ENCODE data around the gene PRKAR2B. TPM values are rescaled to one million over a fixed set of nuclear protein-coding genes. Genes with fewer than 3 reads are reported as not detected.

PRKAR2B gene
- total and polyA plus RNA-seq, 2 experiments from 2014 or later, result 42.3 to 70.4 TPM

DNA sequence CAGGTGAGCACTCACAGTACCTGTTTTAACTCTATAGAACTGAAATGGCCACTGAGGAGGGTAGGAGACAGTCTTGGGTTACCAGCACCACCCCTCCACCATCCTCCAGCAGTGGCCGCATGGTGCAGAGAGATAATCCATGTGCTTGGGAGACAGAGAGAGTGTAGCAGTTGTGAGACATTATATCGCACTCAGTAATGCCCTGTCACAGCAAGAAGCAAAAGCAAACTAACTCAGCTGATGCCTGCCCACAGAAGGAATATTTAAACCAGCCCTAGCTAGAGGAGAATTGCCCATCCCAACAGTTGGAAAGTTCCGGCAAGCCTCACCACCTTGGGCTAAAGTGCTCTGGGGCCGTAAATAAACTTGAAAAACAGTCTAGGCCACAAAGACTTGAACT, 65.5 kb downstream of the PRKAR2B start:
- DNase-seq (ENCODE audit: low read depth in 1 of 2, low spot score in 1 of 2), result no peak
- H3K27ac ChIP-seq, result no peak overlapping the region

DNA sequence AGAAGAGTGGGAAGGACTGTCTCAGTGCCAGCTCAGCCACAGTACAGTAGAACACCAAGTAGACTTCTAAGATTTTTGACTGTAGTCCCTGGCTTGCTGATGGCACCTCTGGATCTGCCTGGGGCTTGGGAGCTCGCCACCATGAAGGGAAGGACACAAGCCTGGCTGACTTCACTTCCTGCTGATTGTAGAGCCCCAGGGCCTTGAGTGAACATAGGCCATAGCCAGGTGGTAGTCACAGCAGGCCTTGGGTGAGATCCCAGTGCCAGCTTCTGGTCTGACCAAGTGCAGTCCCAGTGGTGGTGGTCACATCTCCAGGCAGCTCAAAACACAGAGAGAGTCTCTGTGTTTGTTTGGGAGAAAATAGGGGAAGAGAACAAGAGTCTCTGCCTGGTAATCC, 66.7 kb downstream of the PRKAR2B start:
- DNase-seq (ENCODE audit: low read depth in 1 of 2, low spot score in 1 of 2), result no peak
- Histone ChIP-seq H3K36me3 (no peaks in the 10 kb centered on the region), H3K27me3 (no peaks in the 10 kb centered on the region), H3K27ac (no peak overlapping the region), H3K4me1 (ENCODE audit: low read depth) (peaks cover under 1% of the 10 kb centered on the region), H3K9me3 (ENCODE audit: low read depth) (no peaks in the 10 kb centered on the region), H3K4me3 (no peak overlapping the region)
- TF ChIP-seq, protein P1, sequence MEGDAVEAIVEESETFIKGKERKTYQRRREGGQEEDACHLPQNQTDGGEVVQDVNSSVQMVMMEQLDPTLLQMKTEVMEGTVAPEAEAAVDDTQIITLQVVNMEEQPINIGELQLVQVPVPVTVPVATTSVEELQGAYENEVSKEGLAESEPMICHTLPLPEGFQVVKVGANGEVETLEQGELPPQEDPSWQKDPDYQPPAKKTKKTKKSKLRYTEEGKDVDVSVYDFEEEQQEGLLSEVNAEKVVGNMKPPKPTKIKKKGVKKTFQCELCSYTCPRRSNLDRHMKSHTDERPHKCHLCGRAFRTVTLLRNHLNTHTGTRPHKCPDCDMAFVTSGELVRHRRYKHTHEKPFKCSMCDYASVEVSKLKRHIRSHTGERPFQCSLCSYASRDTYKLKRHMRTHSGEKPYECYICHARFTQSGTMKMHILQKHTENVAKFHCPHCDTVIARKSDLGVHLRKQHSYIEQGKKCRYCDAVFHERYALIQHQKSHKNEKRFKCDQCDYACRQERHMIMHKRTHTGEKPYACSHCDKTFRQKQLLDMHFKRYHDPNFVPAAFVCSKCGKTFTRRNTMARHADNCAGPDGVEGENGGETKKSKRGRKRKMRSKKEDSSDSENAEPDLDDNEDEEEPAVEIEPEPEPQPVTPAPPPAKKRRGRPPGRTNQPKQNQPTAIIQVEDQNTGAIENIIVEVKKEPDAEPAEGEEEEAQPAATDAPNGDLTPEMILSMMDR (IDR thresholded peaks at IDR 0.05; ENCODE audit: low read depth, low read length), result no peak

More for the DNA sequence above, 65.5 kb downstream of the PRKAR2B start:
- peaks cover 12% of the 10 kb centered on the region for H3K4me1 ChIP-seq (ENCODE audit: low read depth)
- H3K27me3 ChIP-seq, result no peaks in the 10 kb centered on the region
- no peak overlapping the region for H3K4me3 ChIP-seq
- no peaks in the 10 kb centered on the region for H3K36me3 ChIP-seq
- TF ChIP-seq, protein P1 (IDR thresholded peaks at IDR 0.05; ENCODE audit: low read depth, low read length), result no peak
- no peaks in the 10 kb centered on the region for H3K9me3 ChIP-seq (ENCODE audit: low read depth)

DNA sequence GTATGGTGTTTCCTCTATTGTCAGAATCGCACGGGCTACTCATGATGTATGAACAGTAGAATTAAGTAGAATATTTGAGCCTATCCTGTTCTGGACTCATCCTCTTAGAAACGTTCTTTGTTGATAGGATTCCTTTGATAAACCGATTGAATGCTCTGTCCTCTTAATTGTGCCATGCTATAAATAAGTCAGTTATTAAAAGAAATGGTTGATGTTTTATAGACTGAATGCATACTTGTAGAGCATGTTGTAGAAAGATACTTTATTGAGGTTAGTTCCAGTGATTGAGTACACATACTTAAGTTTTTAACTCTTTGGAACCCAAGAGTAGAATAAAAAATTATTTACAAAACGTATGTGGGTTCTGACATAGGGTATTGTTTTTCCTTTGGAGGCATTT, 69.4 kb downstream of the PRKAR2B start:
- TF ChIP-seq, protein P1 (IDR thresholded peaks at IDR 0.05; ENCODE audit: low read depth, low read length), result no peak
- Histone ChIP-seq H3K4me3 (no peak overlapping the region), H3K9me3 (ENCODE audit: low read depth) (no peaks in the 10 kb centered on the region), H3K27ac (no peak overlapping the region), H3K4me1 (ENCODE audit: low read depth) (peaks cover 18% of the 10 kb centered on the region), H3K27me3 (no peaks in the 10 kb centered on the region), H3K36me3 (no peaks in the 10 kb centered on the region)
- DNase-seq (ENCODE audit: low read depth in 1 of 2, low spot score in 1 of 2), result no peak

DNA sequence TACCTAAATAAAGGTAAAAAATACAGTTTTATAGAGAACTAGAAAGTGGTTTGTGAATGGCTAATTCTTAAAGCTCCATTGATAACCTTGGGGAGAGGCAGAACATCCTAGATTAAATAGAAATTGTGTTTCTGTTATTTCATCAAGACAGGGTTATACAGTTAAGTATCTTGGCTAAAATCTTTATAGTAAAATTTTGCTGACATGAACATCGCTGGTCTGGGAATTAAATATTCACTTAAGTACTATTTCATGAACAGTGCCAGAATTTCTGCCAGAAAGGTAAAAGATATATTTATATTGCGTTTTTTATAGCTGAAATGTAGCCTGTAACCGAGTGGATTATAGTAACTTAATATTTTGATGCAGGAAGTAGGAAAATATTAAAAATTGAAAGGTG, 70.6 kb downstream of the PRKAR2B start:
- Histone ChIP-seq H3K27me3 (no peaks in the 10 kb centered on the region), H3K4me1 (ENCODE audit: low read depth) (peaks cover 29% of the 10 kb centered on the region), H3K27ac (peak overlapping the region; percentile 52), H3K9me3 (ENCODE audit: low read depth) (no peaks in the 10 kb centered on the region), H3K4me3 (no peak overlapping the region), H3K36me3 (no peaks in the 10 kb centered on the region)
- TF ChIP-seq, protein P1 (IDR thresholded peaks at IDR 0.05; ENCODE audit: low read depth, low read length), result no peak
- no peak for DNase-seq (ENCODE audit: low read depth in 1 of 2, low spot score in 1 of 2)

DNA sequence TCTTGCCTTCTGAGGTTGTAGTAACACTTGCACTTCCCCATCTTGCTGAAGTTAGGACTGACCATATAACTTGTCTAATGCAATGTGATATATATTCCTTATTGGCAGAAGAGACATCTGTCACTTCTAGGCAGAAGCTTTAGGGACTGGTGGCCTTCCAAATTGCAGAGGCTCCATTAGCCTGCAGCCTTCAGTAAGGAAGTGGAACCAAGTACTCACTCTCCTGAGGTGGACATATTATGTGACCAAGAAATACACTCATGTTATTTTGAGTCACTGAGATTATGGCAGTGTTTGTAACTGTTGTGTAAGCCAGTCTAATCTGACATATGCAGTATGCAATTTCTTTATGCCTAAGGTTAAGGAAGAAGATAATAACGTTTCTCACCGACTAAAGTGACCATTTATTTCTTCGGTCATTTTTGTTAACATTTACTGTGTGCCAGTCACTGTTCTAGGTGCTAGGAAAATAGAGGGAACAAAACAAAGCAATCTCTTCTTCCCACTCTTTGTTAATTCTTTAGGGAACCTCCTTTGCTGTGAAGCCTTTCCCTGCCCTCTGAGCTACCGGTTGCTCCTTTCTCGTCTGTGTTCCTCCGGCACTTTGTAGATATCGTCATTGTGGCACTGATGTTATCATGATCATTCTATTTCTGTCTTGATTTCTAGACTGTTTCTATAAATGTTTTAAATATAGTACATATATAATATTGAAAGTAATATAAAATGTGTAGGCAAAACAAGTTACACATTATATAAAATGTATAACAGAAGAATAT, 71.4 kb downstream of the PRKAR2B start:
- no peak for DNase-seq (ENCODE audit: low read depth in 1 of 2, low spot score in 1 of 2)
- Histone ChIP-seq H3K27ac (peak overlapping the region; percentile 52), H3K4me1 (ENCODE audit: low read depth) (peaks cover 29% of the 10 kb centered on the region), H3K9me3 (ENCODE audit: low read depth) (no peaks in the 10 kb centered on the region), H3K4me3 (no peak overlapping the region), H3K36me3 (no peaks in the 10 kb centered on the region), H3K27me3 (no peaks in the 10 kb centered on the region)
- TF ChIP-seq, protein P1 (IDR thresholded peaks at IDR 0.05; ENCODE audit: low read depth, low read length), result no peak
